ENCODE data around the gene ACOT2.

Gene ACOT2

GRCh38 chr14:73567951-73568885 lies 795 bp upstream of the ACOT2 start:
- TF ChIP-seq CTCF (IDR thresholded peaks at IDR 0.05) = no peak

GRCh38 chr14:73570913-73571312 lies 1.9 kb downstream of the ACOT2 start:
- TF ChIP-seq CTCF (IDR thresholded peaks at IDR 0.05) = 0 out of 2 replicates have a peak, but pooled peaks have one; percentile 14

GRCh38 chr14:73576391-73576790 lies 7.4 kb downstream of the ACOT2 start:
- TF ChIP-seq CTCF (IDR thresholded peaks at IDR 0.05) = no peak

GRCh38 chr14:73588695-73589094 lies 19.7 kb downstream of the ACOT2 start:
- no peak for TF ChIP-seq CTCF (IDR thresholded peaks at IDR 0.05)

- no peak for TF ChIP-seq CTCF (IDR thresholded peaks at IDR 0.05)
Observed at GRCh38 chr14:73589116-73589515, 20.1 kb downstream of the ACOT2 start.

GRCh38 chr14:73591690-73592449 lies 22.9 kb downstream of the ACOT2 start, which contains the start of gene ACOT4:
Gene ACOT4, plus strand, starts transcription at chr14:73591873. Its CDS starts 87 bp downstream, at chr14:73591960.
- no peak for TF ChIP-seq CTCF (IDR thresholded peaks at IDR 0.05)

- TF ChIP-seq CTCF (IDR thresholded peaks at IDR 0.05) = no peak
Observed at GRCh38 chr14:73594491-73594890, 25.5 kb downstream of the ACOT2 start.

Data from LNCAP (cell line).